ENCODE measurements around the gene CAPS.

Gene CAPS

DNA sequence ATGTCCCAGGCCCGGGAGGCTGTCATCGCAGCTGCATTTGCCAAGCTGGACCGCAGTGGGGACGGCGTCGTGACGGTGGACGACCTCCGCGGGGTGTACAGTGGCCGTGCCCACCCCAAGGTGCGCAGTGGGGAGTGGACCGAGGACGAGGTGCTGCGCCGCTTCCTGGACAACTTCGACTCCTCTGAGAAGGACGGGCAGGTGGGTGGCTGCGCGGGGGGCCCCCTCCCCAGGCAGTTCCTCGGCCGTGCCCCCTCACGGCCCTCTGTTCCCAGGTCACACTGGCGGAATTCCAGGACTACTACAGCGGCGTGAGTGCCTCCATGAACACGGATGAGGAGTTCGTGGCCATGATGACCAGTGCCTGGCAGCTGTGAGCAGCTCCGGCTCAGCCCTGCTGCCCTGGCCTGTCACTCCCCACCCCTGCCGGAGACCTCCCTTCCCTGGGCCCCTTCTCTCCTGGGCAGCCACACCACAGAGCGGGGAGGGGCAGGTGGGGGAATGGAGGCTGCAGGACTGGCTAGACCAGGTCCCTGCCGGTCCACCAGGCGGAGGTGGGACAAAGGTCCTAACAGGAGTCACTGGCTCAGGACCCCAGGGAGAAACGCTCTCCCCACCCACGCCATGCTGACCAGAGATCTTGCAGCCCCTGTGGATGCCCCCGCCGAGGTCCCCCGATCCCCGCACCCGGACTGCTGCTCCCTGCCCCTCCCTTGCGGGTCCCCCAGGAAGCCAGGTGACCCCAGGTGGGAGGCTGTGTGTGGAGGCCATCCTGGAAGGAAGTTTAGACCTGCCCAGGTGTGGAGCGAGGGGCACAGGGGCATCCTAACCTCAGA lies 1.1 kb downstream of the CAPS start:
- Mint-ChIP-seq H3K9me3 (no peaks in the 10 kb centered on the region), H3K4me3 (no peak overlapping the region), H3K27ac (no peak overlapping the region), H3K27me3 (no peaks in the 10 kb centered on the region), H3K4me1 (ENCODE audit: low read depth) (no peaks in the 10 kb centered on the region), H3K36me3 (ENCODE audit: low read depth) (peaks cover 4% of the 10 kb centered on the region)

DNA sequence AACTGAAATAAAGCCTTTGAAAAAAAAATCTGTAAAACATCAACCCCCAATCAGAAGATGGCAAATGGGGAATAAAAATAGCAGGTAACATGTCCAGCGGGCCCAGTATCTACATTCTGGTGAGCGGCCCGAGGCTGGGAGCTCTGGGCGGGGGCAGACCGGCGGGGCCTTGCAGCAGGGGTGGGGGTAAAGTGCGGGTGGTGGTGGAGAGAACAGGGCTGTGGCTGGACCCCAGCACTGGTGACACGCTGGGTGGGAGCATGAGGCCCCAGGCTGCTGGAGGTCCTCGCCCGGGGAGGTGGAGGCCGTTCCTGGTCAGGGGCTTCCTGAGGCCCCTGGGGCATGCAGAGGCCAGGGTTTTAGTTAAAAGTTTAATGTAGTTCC lies 1.7 kb downstream of the CAPS start:
- Mint-ChIP-seq H3K4me1 (ENCODE audit: low read depth) (no peaks in the 10 kb centered on the region), H3K36me3 (ENCODE audit: low read depth) (peaks cover 4% of the 10 kb centered on the region)

DNA sequence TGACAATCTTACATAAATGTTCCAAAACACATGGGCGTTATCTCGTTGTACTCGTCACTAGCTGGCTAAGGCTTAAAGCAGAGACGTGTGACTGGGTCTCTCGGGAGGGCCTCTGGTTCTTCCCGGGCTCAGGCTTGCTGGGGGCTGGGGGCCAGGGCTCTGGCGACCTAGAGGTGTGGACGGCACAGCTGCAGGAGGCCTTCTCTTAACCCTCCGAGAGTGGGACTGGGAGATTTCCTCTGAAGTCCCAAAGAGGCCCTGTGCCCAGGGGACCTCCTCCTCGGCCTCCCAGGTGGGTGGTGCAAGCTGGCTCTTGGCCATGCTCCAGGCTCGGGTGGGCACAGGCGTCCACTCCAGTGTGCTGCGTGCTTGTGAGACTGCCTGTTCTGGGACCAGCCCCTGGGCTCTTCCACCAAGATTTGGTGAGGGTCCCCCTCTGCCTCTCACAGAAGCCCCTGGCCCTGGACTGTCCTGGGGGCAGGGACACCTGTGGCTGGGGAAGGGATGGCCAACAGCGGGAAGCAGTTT lies 2.2 kb downstream of the CAPS start:
- no peaks in the 10 kb centered on the region for H3K4me1 Mint-ChIP-seq (ENCODE audit: low read depth)
- no peak overlapping the region for H3K27ac Mint-ChIP-seq
- no peak overlapping the region for H3K4me3 Mint-ChIP-seq
- H3K36me3 Mint-ChIP-seq (ENCODE audit: low read depth): peaks cover 4% of the 10 kb centered on the region
- H3K9me3 Mint-ChIP-seq: no peaks in the 10 kb centered on the region
- H3K27me3 Mint-ChIP-seq: no peaks in the 10 kb centered on the region

More for the DNA sequence above, 1.7 kb downstream of the CAPS start:
- no peak overlapping the region for H3K4me3 Mint-ChIP-seq
- H3K27me3 Mint-ChIP-seq: no peaks in the 10 kb centered on the region
- H3K27ac Mint-ChIP-seq: no peak overlapping the region
- H3K9me3 Mint-ChIP-seq: no peaks in the 10 kb centered on the region

DNA sequence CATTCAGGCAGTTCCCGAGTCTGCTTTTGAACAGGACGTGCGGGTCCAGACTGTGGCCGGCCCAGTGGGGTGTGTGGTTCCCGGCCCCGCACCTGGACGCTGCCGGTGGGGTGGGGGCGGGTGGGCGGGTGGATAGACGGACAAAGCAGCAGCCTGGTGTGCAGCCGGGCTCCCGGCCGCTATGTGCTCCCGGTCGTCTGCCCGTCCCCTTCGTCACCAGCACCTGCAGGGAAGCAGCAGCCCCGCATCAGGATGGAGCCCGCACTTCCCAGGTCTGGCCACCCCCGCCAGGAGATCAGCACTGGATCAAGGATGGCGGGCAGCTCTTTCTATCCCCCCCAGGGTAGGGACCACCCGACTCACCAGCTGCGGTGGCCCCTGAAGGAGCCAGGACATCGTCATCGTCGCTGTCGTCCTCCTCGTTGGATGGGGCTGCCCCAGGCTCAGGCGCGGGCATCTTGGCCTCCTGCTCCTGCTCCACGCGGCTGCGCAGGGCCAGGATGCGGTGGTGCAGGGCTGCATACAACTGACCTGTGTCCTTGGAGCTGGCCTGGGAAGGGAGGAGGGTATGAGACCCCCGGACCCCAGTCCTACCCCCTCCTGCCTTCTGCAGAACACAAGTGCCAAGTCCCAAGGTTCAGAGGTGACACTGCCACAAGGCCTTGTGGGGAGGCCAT lies 3.5 kb downstream of the CAPS start:
- no peaks in the 10 kb centered on the region for H3K9me3 Mint-ChIP-seq
- peaks cover 13% of the 10 kb centered on the region for H3K36me3 Mint-ChIP-seq (ENCODE audit: low read depth)
- no peaks in the 10 kb centered on the region for H3K4me1 Mint-ChIP-seq (ENCODE audit: low read depth)
- H3K27ac Mint-ChIP-seq: no peak overlapping the region
- H3K27me3 Mint-ChIP-seq: no peaks in the 10 kb centered on the region
- H3K4me3 Mint-ChIP-seq: no peak overlapping the region

DNA sequence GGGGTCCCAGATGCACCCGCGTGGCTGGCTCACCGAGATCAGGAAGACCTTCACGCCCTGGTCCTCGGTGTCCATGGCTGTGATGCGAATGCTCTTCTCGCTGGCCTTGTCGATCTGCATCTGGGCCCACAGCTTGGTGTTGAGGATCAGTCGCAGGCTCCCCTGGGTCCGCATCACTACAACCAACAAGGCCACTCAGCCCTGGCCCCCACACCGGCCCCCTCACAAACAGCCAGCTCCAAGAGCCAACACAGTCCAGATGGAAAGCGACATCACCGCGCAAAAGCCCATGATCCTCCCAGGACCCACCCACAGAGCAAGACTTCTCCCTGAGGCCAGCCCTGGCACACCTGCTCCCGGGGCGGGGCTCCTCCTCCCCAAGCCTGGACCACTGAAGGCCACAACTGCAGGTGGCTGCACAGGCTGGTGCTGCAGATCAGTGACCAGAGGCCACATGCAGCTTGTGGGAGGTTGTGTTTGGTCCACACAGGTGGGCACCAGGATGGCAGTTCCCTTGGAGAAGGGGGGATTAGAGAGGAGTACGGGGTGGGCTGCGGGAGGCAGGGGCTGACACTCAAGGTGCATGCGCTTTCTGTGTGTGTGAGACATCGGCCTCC lies 4.5 kb downstream of the CAPS start:
- H3K36me3 Mint-ChIP-seq (ENCODE audit: low read depth): peaks cover 19% of the 10 kb centered on the region
- H3K9me3 Mint-ChIP-seq: no peaks in the 10 kb centered on the region
- H3K27ac Mint-ChIP-seq: no peak overlapping the region
- H3K4me1 Mint-ChIP-seq (ENCODE audit: low read depth): no peaks in the 10 kb centered on the region
- no peak overlapping the region for H3K4me3 Mint-ChIP-seq
- no peaks in the 10 kb centered on the region for H3K27me3 Mint-ChIP-seq

DNA sequence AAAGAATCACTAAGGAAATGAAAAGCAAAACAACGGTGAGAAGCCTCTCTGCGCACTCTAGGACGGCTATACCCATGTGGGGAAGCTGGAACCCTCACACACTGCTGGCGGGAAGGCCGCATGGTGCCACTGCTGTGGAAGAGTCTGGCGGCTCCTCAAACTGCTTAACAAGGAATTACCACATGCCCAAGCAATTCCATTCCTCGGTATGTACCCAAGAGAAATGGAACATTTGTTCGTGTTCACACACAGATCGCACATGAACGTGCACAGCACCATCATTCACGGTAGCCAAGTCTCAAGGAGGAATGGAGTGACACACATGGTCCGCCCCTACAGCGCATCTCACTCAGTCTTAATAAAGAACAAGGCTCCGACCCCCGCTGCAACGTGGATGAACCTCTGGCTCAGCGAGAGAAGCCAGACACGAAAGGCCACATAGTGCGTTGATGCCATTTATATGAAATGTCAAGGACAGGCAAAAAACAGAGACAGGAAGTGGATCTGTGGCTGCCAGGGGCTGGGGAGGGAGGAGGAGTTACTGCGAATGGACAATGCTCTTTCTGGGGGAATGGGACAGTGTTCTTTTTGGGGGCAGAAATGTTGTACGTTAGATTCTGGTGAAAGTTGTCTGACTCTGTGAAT lies 7.6 kb downstream of the CAPS start:
- Mint-ChIP-seq H3K27me3 (no peaks in the 10 kb centered on the region), H3K36me3 (ENCODE audit: low read depth) (peaks cover 36% of the 10 kb centered on the region), H3K27ac (no peak overlapping the region), H3K4me3 (no peak overlapping the region), H3K9me3 (no peaks in the 10 kb centered on the region), H3K4me1 (ENCODE audit: low read depth) (no peaks in the 10 kb centered on the region)

DNA sequence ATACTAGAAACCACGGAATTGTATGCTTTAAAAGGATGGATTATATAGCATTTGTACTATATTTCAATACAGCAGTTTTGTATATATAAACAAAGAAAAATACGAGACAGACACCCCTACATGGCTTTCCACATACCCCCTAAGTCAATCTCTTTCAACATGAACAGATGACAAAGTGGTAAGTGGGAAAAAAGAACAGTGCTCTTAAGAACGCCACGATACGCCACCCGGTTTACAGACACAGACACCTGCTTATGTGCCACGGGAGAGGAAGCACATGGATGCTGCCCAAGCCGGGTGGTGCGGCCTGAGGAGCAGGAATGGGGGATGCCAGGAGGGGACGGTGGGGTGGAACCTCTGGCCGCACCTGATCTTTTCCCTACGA lies 8.1 kb downstream of the CAPS start:
- Mint-ChIP-seq H3K27ac (peak overlapping the region; percentile 26), H3K36me3 (ENCODE audit: low read depth) (peaks cover 39% of the 10 kb centered on the region), H3K27me3 (no peaks in the 10 kb centered on the region), H3K4me1 (ENCODE audit: low read depth) (no peaks in the 10 kb centered on the region), H3K9me3 (no peaks in the 10 kb centered on the region), H3K4me3 (no peak overlapping the region)

DNA sequence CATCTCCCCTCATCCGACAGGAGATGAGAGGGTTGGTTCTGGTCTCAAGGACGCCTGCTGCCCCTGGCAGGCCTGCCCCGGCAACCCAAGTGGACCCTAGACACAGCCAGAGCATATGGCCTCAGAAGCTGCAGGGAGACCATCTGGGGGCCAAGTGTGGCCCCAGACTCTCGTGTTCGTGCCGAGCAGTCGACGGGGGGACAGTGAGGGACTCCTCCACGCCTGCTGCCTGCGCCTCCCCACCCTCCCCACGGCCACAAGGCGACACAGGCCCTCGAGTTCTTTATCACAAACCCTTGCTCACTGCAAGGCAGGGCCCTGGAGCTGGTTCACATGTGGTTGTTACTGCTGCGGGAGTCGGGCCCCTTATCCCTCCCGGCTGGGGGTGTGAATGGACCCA lies 9.3 kb downstream of the CAPS start:
- H3K27ac Mint-ChIP-seq: no peak overlapping the region

DNA sequence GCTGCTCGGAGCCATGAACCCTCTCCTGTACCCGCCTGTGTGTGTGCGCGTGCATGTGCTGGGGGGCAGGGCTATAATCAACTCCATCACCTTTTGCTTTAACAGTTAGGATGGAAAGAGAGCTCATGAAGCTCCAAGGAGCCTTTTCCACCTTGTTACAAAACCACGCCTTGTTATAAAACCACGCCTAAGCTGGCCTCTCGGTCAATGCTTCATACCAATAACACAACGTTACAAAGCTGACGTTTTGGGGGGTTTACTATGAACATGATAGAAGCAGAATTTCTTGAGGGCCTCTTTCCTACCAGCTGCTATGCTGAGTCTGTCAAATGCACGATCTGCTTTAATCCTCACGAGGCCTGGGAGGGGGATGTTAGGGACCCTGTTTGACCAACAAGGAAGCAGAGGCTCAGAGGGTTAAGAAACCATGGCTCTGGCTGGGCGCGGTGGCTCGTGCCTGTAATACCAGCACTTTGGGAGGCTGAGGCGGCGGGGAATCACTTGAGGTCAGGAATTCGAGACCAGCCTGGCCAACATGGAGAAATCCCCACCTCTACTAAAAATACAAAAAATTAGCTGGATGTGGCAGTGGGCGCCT lies 11.9 kb downstream of the CAPS start:
- Mint-ChIP-seq H3K27me3 (no peaks in the 10 kb centered on the region), H3K36me3 (ENCODE audit: low read depth) (peaks cover 58% of the 10 kb centered on the region), H3K27ac (no peak overlapping the region), H3K4me3 (no peak overlapping the region), H3K9me3 (no peaks in the 10 kb centered on the region), H3K4me1 (ENCODE audit: low read depth) (no peaks in the 10 kb centered on the region)

More for the DNA sequence above, 9.3 kb downstream of the CAPS start:
- H3K27me3 Mint-ChIP-seq: no peaks in the 10 kb centered on the region
- no peak overlapping the region for H3K4me3 Mint-ChIP-seq
- H3K36me3 Mint-ChIP-seq (ENCODE audit: low read depth): peaks cover 45% of the 10 kb centered on the region
- no peaks in the 10 kb centered on the region for H3K9me3 Mint-ChIP-seq
- H3K4me1 Mint-ChIP-seq (ENCODE audit: low read depth): no peaks in the 10 kb centered on the region

DNA sequence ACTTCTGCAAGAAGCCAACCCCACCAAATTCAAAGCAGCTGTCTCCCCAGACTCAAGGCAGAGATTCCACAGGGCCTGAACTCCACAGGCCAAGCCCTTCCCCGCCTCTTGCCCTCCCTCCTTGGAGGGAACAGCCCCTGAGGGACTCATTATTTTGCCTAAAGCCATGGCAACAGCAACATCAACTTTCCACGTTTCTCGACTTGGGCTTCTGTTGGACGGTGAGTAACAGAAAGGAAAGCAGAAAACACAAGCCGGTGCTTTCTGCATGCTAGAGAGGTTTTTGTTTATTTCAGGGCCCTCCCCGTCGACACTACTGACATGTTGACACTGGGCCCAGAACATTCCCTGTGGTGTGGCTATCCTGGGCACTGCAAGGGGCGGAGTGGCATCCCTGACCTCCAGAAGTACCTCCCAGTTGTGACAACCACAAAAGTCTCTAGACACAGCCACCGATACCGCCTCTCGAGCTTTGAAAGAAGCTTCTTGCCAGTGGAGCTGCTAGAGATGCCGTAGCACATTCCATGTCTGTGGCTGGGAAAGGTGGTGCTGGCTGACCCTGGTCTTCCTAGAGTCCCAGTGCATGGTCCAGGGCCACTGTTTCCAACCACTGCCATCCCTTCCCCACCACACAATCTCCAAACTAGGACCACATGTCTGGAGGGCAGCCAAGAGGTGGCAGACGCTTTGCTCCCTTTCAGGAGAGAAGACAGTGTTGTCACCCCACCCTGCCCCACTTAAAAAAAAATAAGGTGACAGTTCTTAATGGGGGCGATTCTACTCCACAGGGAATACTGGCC lies 12.8 kb downstream of the CAPS start:
- H3K27ac Mint-ChIP-seq: no peak overlapping the region
- H3K4me1 Mint-ChIP-seq (ENCODE audit: low read depth): no peaks in the 10 kb centered on the region
- H3K9me3 Mint-ChIP-seq: no peaks in the 10 kb centered on the region
- no peak overlapping the region for H3K4me3 Mint-ChIP-seq
- H3K27me3 Mint-ChIP-seq: no peaks in the 10 kb centered on the region
- peaks cover 58% of the 10 kb centered on the region for H3K36me3 Mint-ChIP-seq (ENCODE audit: low read depth)

DNA sequence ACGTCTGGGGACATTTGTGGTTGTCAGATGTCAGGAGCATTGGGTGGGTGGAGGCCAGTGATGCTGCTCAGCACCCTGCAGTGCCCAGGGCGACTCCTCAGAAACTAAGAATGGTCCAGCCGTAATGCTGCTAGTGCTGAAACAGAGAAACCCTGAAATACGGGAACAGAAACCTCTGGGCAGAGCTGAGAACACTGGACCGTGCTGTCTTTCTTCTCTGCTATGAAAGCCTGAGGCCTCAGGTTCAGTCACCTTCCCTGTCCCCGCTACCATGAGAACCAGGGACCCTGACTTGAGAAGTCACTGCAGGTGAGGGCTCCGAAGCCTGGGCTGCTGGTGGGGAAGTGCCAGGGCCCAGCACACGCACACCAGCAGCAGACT lies 13.4 kb downstream of the CAPS start:
- no peak overlapping the region for H3K4me3 Mint-ChIP-seq
- H3K4me1 Mint-ChIP-seq (ENCODE audit: low read depth): no peaks in the 10 kb centered on the region
- H3K9me3 Mint-ChIP-seq: no peaks in the 10 kb centered on the region
- peaks cover 55% of the 10 kb centered on the region for H3K36me3 Mint-ChIP-seq (ENCODE audit: low read depth)
- no peak overlapping the region for H3K27ac Mint-ChIP-seq
- H3K27me3 Mint-ChIP-seq: no peaks in the 10 kb centered on the region

DNA sequence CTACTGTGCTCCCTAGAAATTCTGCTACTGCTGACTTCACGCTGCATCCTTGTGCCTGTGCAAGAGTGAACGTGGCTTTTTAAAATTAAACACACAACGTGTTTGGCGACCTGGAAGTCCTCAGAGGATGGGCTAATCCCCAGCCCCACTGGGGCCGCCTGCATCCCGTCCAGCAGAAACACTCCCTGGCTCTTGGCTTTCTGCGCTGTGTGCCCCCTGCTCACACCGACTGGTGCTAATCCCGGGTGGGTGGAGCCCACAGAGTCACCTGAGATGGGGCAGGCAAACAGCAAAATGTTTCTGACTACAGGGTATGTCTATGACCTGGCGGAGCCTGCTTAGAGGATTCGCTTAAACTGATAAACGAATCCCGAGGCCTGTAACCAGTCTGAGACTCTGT lies 15.1 kb downstream of the CAPS start:
- H3K27me3 Mint-ChIP-seq: no peaks in the 10 kb centered on the region
- H3K4me3 Mint-ChIP-seq: no peak overlapping the region
- H3K36me3 Mint-ChIP-seq (ENCODE audit: low read depth): peaks cover 47% of the 10 kb centered on the region
- no peaks in the 10 kb centered on the region for H3K9me3 Mint-ChIP-seq
- no peak overlapping the region for H3K27ac Mint-ChIP-seq
- no peaks in the 10 kb centered on the region for H3K4me1 Mint-ChIP-seq (ENCODE audit: low read depth)

DNA sequence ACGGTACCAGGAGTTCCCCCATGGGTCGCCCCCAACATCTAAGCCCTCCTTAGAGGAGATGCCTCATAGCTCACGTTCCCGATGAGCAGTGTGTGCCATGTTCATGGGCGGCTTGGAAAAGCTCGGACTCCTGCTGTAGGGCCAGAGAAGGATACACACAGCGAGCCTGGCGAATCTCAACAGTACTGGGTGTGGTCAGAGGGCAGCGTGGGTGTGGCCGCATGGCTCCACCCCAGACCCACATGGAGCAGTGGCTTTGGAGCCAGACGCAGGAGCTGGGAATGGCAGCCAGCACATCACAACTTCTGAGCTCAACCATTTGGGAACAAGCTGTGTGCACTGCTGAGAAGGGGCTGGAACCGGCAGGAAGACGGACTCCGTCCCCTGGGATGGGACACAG lies 15.6 kb downstream of the CAPS start:
- Mint-ChIP-seq H3K9me3 (no peaks in the 10 kb centered on the region), H3K4me3 (no peak overlapping the region), H3K4me1 (ENCODE audit: low read depth) (no peaks in the 10 kb centered on the region), H3K27ac (no peak overlapping the region), H3K27me3 (no peaks in the 10 kb centered on the region), H3K36me3 (ENCODE audit: low read depth) (peaks cover 47% of the 10 kb centered on the region)

DNA sequence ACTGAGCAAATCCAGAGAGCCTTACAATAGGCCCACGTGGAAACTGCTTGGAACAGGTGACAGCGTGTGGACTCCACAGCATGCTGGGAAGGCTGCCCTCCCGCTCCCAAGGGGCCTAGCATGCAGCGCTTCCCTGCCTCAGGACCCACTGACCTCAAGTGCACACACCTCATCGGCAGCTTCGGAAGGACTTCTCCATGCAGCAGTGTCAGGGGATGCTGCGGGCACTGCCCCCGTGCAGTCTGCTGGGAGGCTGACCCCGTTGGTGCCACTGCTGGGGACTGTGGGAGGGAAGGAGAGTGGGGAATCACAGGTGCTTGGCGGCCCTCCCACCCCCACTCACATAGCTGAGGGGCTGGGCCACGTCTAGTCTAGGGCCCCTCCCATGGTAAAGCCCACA lies 17.2 kb downstream of the CAPS start:
- H3K27me3 Mint-ChIP-seq: no peaks in the 10 kb centered on the region
- H3K27ac Mint-ChIP-seq: no peak overlapping the region
- no peaks in the 10 kb centered on the region for H3K9me3 Mint-ChIP-seq
- H3K36me3 Mint-ChIP-seq (ENCODE audit: low read depth): peaks cover 46% of the 10 kb centered on the region
- H3K4me3 Mint-ChIP-seq: no peak overlapping the region
- H3K4me1 Mint-ChIP-seq (ENCODE audit: low read depth): no peaks in the 10 kb centered on the region
